Left lung (tissue), 10 donors: ENCODE measurements around the gene MRAP. TPM values are rescaled to one million over a fixed set of nuclear protein-coding genes. Genes with fewer than 3 reads are reported as not detected.

Experiments used
- ATAC-seq: fragments of 200-7000 bp; cut with Tn5 transposase; one replicate; pipeline ENCODE4 v1.9.1; 2020; ENCODE audit warnings: moderate library complexity
- DNase-seq, 4 donors: peaks; one replicate each; pipeline ENCODE4 v3.0.0-alpha.2; 2013 to 2020
- H3K27ac ChIP-seq, 2 donors: fragments of 200-600 bp; sonication (generic) in 1 of 2; one replicate each; pipeline versions ENCODE4 v1.5.0 to v1.8.0; 2020 to 2021
- H3K27me3 ChIP-seq, 2 donors: fragments of 200-600 bp; sonication (generic) in 1 of 2; one replicate each; pipeline versions ENCODE4 v1.5.0 to v1.8.0; 2020 to 2021
- H3K36me3 ChIP-seq, 2 donors: fragments of 200-600 bp; sonication (generic) in 1 of 2; one replicate each; pipeline versions ENCODE4 v1.5.0 to v1.8.0; 2020 to 2021
- H3K4me1 ChIP-seq, 2 donors: fragments of 200-600 bp; one replicate each; pipeline ENCODE4 v1.8.0; 2021
- H3K4me3 ChIP-seq, 2 donors: fragments of 200-600 bp; sonication (generic) in 1 of 2; one replicate each; pipeline versions ENCODE4 v1.5.0 to v1.8.0; 2020 to 2021; ENCODE audit warnings: mild to moderate bottlenecking in 1 of 2
- H3K9me3 ChIP-seq, 2 donors: fragments of 200-600 bp; sonication (generic) in 1 of 2; one replicate each; pipeline versions ENCODE4 v1.5.0 to v1.8.0; 2020 to 2021
- intact Hi-C, 2 donors: fragments of 100-400 bp; cut with DNase I; formaldehyde crosslinking; loops; one replicate each; pipeline versions ENCODE4 v1.11.2 to v1.14.2; 2022
- polyA plus RNA-seq, 6 donors: library from polyadenylated mRNA; unstranded; fragments of 120-200 nt; gene quantifications; one replicate each; pipeline ENCODE4 v1.2.1, GENCODE V29; 2013; ENCODE audit not compliant: insufficient read length in 6 of 6
- total RNA-seq, 2 donors: library from RNA; stranded (reverse); fragmentation: NEBNext Ultra II Directional; extraction: Animal tissue kit (Norgen Biotek cat#: 25700); gene quantifications; one replicate each; pipeline ENCODE4 v1.2.1, GENCODE V29; 2021
- TF ChIP-seq, protein P1 (sequence below), 2 donors: fragments of 200-600 bp; sonication (generic) in 1 of 2; IDR thresholded peaks; one replicate each; pipeline versions ENCODE4 v1.5.0 to v1.8.0; 2021; ENCODE audit warnings: antibody characterized with exemption in 2 of 2
- donor health status: DM: no; HTN: yes; CAD: no.
- donor health status: DM: no; HTN: no; CAD: no.

MRAP gene
- total and polyA plus RNA-seq, 8 donors: 0.29 to 0.69 (median 0.38) TPM; not detected in 2

DNA sequence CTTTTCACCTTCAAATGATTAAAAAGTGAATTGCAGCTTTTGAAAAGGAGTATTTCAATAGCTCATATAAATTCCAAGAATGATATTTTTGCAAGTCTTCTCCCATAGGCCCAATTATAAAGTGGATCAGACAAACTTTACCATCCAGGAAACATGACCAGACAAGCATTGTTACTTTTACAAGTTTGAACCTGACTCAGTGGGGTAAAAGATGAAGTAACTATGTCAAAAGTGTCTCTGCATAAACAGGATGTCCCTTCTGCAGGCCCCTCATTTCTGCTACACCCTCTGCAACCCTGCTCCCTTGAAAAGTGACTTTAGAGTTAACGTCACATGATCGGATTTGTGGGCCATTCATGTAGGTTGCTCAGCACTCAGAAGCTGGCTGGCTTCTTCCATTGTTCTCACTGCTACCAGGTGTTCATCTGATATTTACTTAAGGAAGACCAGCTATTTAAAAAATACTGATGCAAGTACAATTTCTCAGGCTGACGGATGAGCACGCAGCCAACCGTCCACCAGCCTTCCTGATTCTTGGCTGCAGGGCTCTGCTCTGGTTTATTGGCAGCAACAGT lies 61.8 kb downstream of the MRAP start:
- TF ChIP-seq, protein P1, sequence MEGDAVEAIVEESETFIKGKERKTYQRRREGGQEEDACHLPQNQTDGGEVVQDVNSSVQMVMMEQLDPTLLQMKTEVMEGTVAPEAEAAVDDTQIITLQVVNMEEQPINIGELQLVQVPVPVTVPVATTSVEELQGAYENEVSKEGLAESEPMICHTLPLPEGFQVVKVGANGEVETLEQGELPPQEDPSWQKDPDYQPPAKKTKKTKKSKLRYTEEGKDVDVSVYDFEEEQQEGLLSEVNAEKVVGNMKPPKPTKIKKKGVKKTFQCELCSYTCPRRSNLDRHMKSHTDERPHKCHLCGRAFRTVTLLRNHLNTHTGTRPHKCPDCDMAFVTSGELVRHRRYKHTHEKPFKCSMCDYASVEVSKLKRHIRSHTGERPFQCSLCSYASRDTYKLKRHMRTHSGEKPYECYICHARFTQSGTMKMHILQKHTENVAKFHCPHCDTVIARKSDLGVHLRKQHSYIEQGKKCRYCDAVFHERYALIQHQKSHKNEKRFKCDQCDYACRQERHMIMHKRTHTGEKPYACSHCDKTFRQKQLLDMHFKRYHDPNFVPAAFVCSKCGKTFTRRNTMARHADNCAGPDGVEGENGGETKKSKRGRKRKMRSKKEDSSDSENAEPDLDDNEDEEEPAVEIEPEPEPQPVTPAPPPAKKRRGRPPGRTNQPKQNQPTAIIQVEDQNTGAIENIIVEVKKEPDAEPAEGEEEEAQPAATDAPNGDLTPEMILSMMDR (IDR thresholded peaks at IDR 0.05): no peak
- no peak for DNase-seq
- intact Hi-C loops: no loop called here
- H3K9me3 ChIP-seq: no peaks in the 10 kb centered on the region
- H3K36me3 ChIP-seq: peaks cover 0 to 99% of the 10 kb centered on the region in 2 donors
- no peak for ATAC-seq
- no peaks in the 10 kb centered on the region for H3K27me3 ChIP-seq
- no peaks in the 10 kb centered on the region for H3K4me1 ChIP-seq
- H3K27ac ChIP-seq: no peak overlapping the region
- no peak overlapping the region for H3K4me3 ChIP-seq

Other genes with a start within 250 kb of the MRAP start
- 1 to 10 TPM; 7.0 to 7.1 TPM for gene MIS18A, start 19.8 kb upstream of the MRAP start, total RNA-seq
- gene MIS18A, start 19.8 kb upstream of the MRAP start, polyA plus RNA-seq: 10 to 100 TPM; 19.9 to 24.0 (median 20.7) TPM
- 10 to 100 TPM; 13.7 to 15.7 TPM for gene URB1, start 94.2 kb downstream of the MRAP start, total RNA-seq
- 10 to 100 TPM; 11.4 to 15.5 (median 14.2) TPM for gene URB1, start 94.2 kb downstream of the MRAP start, polyA plus RNA-seq
- gene EVA1C, start 113.9 kb downstream of the MRAP start, total RNA-seq: 10 to 100 TPM; 21.8 to 29.8 TPM
- 1 to 10 TPM; 2.9 to 5.0 (median 3.8) TPM for gene EVA1C, start 113.9 kb downstream of the MRAP start, polyA plus RNA-seq